Activated T-cell treated with anti-CD3 and anti-CD28 coated beads for 4 hours (primary cell): ENCODE data around the gene MAP3K14.
A peak's percentile ranks its signal among the peaks of the same experiment; 100 is the strongest.
"Not testable (repeated sequence)": the region's sequence is repeated elsewhere in the genome, so short reads cannot be mapped to it uniquely, and the experiment has no call there.

Experiments
- DNase-seq: peaks from one replicate; pipeline ENCODE4 v3.0.0-alpha.2; 2020

MAP3K14 gene

GRCh38 chr17:45316434-45317110, at the start of gene MAP3K14:
Gene MAP3K14, minus strand, starts transcription at chr17:45317020. Its CDS starts 26,275 bp downstream, at chr17:45290745.
- peak; percentile 42 for DNase-seq

DNA sequence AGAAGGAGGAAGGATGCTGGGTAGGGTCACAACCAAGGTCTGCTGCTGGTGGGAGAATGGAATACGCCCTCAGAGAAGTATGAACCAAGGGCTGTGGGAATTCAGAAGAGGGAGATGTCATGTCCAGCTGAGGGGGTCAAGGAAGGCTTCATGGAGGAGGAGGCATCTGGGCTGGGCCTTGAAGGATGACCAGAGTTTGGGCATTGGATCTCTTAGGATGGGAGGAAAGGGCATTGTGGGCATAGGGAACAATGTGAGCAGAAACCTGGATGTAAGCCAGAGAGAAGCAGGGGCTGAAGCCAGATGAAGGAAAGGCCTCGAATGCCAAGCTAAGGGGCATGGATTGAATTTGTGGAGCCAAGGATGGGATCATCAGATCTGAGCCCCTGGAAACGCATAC, 49.2 kb upstream of the MAP3K14 start:
- DNase-seq: no peak

GRCh38 chr17:45364531-45365390, 47.9 kb upstream of the MAP3K14 start:
- no peak for DNase-seq

- no peak for DNase-seq
Measured at GRCh38 chr17:45363498-45363897, 46.7 kb upstream of the MAP3K14 start.

- DNase-seq: no peak
Measured at GRCh38 chr17:45361976-45362375, 45.2 kb upstream of the MAP3K14 start.

DNA sequence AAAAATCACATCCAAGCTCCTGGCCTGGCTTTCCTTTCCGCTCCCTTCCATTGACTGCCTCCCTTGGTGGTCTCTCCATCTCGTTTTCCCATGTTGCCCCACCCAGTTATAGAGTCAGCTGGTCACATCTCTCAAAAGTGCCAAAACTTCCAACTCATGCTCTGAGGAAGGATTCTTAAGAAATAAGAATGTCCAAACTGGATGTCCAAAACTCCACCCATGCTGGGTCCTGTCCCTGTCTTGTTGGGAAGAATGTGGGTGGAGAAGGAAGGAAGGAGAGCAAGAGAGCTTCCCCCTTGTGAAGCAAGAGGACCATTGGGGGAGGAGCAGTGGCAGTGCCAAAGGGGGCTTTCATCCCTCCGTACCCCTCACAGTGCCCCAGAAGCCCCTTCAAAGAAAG, 44.6 kb upstream of the MAP3K14 start:
- no peak for DNase-seq

DNA sequence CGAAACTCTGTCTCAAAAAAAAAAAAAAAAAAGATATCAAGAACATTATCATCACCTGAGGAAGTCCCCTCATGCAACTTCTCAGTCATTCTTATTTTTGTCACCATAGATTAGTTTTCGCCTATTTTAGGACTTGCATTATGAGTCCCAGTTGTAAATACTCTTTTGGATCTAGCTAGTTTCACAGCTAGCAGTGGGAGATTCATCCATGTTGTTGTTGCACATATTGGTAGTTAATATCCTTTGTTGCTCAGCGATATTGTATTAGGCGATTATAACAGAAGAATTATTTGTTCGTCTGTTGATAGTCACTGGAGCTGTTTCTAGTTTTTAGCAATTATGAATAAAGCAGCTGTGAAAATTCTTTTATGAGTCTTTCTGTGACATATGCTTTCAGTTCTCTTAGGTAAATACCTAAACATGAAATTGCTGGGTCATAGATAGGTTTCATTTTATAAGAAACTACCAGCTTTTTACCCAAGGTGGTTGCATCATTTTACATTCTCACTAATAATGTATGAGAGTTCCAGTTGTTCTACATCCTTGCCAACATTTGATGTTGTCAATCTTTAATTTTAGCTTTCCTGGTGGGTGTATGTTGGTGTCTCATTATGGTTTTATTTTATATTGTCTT, 40.7 kb upstream of the MAP3K14 start:
- DNase-seq: no peak

- DNase-seq: no peak
Measured at GRCh38 chr17:45355087-45355486, 38.3 kb upstream of the MAP3K14 start.

- peak; percentile 23 for DNase-seq
Measured at GRCh38 chr17:45353043-45353442, 36.2 kb upstream of the MAP3K14 start.

GRCh38 chr17:45351831-45352230, 35.0 kb upstream of the MAP3K14 start:
- DNase-seq: no peak

GRCh38 chr17:45347444-45347843, 30.6 kb upstream of the MAP3K14 start:
- no peak for DNase-seq

GRCh38 chr17:45346216-45347015, 29.6 kb upstream of the MAP3K14 start:
- DNase-seq: no peak

- DNase-seq: no peak
Measured at GRCh38 chr17:45345554-45346215, 28.9 kb upstream of the MAP3K14 start.

DNA sequence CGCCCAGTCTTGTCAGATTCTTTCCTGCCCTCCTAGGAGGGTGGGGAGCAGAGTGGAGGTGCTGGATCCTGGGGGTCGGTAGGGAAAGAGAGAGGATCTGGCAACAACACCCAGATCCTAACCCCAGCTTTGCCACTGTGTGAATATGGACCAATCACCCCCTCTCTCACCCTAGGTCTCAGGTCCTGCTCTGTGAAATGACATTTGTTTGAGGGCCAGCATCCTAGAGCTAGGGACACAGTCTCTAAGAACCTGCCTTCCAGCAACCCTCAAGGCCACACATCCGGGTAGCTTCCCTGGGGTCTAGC, 28.4 kb upstream of the MAP3K14 start:
- no peak for DNase-seq

- DNase-seq: not testable (repeated sequence)
Measured at GRCh38 chr17:45343967-45344664, 27.3 kb upstream of the MAP3K14 start.

DNA sequence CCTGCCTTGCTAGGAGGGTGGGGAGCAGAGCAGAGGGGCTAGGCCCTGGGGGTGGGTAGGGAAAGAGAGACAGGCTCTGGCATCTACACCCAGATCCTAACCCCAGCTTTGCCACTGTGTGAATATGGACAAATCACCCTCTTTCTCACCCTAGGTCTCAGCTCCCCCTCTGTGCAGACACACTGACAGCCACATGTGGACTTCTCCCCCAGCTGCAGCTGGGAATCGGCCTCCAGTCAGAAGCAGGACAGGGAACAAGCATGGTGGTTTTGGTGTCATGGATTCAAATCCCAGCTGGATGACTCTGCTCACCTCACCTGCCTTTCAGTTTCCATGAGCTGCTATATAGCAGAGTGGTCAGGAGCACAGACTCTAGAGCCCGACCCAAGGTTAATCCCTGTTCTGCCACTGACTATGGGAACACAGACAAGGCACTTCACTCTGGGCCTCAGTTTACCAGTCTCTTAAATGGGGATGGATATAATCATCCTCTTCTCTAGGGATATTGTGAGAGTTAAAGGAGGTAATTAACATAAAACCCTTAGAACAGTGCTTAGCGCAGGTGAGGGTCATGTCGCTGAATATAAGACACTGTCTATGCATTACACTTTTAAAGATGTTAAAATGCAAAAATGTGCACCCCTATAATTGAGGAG, 26.2 kb upstream of the MAP3K14 start:
- DNase-seq: no peak

GRCh38 chr17:45342306-45342705, 25.5 kb upstream of the MAP3K14 start:
- no peak for DNase-seq

DNA sequence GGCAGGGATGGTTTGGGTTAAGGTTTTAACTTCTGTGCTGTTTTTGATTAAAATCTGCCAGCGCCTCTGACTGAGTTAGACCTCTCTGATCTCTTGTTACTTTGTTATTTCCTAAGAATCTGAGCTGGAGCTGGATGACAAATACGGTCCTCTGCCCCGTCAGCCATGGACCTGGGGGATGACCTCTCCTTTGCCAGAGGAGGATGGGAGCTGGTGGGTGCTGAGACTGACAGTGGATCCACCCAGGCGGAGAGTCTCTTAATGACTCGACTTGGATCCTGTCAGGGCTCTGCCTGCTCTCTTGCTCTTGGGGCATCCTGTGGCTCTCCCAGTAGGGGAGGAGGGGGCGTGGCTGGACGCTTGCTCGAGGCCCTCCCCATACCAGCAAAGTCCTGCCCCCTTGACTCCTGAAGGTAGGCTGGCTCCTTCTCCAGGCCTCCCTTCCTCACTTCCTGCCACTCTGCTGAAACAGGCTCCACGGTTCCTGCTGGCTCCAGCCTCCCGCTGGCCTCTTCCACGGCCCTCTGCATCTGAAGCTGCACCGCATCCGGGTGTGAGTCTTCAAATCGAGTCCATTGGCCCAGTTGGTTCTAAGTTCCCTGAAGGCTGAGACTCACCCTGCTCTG, 24.8 kb upstream of the MAP3K14 start:
- DNase-seq: no peak

- DNase-seq: no peak
Measured at GRCh38 chr17:45339646-45340605, 23.1 kb upstream of the MAP3K14 start.
